Measurements from ENCODE around the gene CACNA2D3.

GRCh38 chr3:54932606-54933005, 810.3 kb downstream of the CACNA2D3 start:
- TF ChIP-seq EZH2phosphoT487 (IDR thresholded peaks at IDR 0.05; ENCODE audit: low read depth, severe bottlenecking, unreplicated experiment), result no peak
- no peak for TF ChIP-seq CTCF (IDR thresholded peaks at IDR 0.05; ENCODE audit: poor library complexity)

Measured in hepatocyte (in vitro differentiated cells).